ENCODE results near the gene PTPRT. TPM values are rescaled to one million over a fixed set of nuclear protein-coding genes. Genes with fewer than 3 reads are reported as not detected.

The PTPRT gene
- total and polyA plus RNA-seq, 2 of the 13 experiments (the other 11 are each of a cell fraction or from before 2014, with no cell fraction given) = under 0.01 to 0.09 TPM

GRCh38 chr20:42134265-42135098 lies 1055.2 kb downstream of the PTPRT start (continued):
- TF ChIP-seq ATF2 (CRISPR knock-in tag; IDR thresholded peaks at IDR 0.05) (no peak), ARID5B (CRISPR knock-in tag; IDR thresholded peaks at IDR 0.05) (peak; percentile 50; the same call in 1 of the 2 replicates), ZNF839 (CRISPR knock-in tag; IDR thresholded peaks at IDR 0.05; ENCODE audit: borderline replicate concordance) (no peak), KDM1A (CRISPR knock-in tag; IDR thresholded peaks at IDR 0.05) (no peak), ZSCAN30 (CRISPR knock-in tag; IDR thresholded peaks at IDR 0.05) (no peak), ZNF691 (CRISPR knock-in tag; IDR thresholded peaks at IDR 0.05; ENCODE audit: borderline replicate concordance, low read depth) (no peak), BATF2 (CRISPR knock-in tag; IDR thresholded peaks at IDR 0.05) (no peak), IKZF5 (CRISPR knock-in tag; IDR thresholded peaks at IDR 0.05) (0 out of 2 replicates have a peak, but pooled peaks have one; percentile 27), ZNF83 (CRISPR knock-in tag; IDR thresholded peaks at IDR 0.05; ENCODE audit: borderline replicate concordance) (no peak), MBD4 (IDR thresholded peaks at IDR 0.05; ENCODE audit: borderline replicate concordance, low read length) (no peak), PAXIP1 (CRISPR knock-in tag; conservative IDR thresholded peaks at IDR 0.05) (peak; percentile 63; the same call in 1 of the 2 replicates), ZNF674 (CRISPR knock-in tag; IDR thresholded peaks at IDR 0.05; ENCODE audit: low read depth) (no peak), U2AF1 (optimal IDR thresholded peaks at IDR 0.05; ENCODE audit: low read depth, low read length) (no peak), ZNF644 (CRISPR knock-in tag; IDR thresholded peaks at IDR 0.05; ENCODE audit: low read depth) (peak; percentile 46; the same call in 1 of the 2 replicates), TOE1 (CRISPR knock-in tag; IDR thresholded peaks at IDR 0.05) (no peak)
